ENCODE results near the gene MLXIP.
A peak's percentile ranks its signal among the peaks of the same experiment; 100 is the strongest.
"Not testable (repeated sequence)": the region's sequence is repeated elsewhere in the genome, so short reads cannot be mapped to it uniquely, and the experiment has no call there.

MLXIP gene

DNA sequence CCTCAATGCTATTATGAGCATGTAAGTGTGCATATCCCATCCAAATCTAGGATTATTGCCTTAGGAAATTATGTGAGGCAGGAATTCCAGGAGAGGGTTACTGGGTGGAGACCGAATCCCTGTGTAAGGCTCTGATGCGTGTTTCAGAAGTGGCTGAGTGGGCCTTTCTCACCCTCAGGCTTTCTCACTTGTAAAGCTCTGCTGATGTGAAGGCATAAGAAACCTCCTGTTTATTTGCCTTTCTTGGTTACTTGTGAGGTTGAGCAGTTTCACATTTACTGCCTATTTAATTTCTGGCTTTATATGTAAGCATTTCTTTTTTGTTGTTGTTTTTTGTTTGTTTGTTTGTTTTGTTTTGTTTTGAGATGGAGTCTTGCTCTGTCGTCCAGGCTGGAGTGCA lies 84.4 kb downstream of the MLXIP start:
- DNase-seq, result no peak
- Histone ChIP-seq H3K9me3 (ENCODE audit: control insufficient read depth, low read length) (no peaks in the 10 kb centered on the region), H3K36me3 (ENCODE audit: control insufficient read depth, insufficient read depth, low read length) (no peaks in the 10 kb centered on the region), H3K4me3 (ENCODE audit: insufficient read depth, low read depth, low read length, poor library complexity, severe bottlenecking) (no peak overlapping the region), H3K27me3 (replicated peaks; ENCODE audit: control insufficient read depth, insufficient read depth, low read length, poor library complexity, severe bottlenecking) (no peaks in the 10 kb centered on the region), H3K4me1 (ENCODE audit: control insufficient read depth, insufficient read depth, low read length, poor library complexity, severe bottlenecking) (no peaks in the 10 kb centered on the region), H3K27ac (ENCODE audit: insufficient read depth, low read length, poor library complexity, severe bottlenecking) (no peak overlapping the region)

DNA sequence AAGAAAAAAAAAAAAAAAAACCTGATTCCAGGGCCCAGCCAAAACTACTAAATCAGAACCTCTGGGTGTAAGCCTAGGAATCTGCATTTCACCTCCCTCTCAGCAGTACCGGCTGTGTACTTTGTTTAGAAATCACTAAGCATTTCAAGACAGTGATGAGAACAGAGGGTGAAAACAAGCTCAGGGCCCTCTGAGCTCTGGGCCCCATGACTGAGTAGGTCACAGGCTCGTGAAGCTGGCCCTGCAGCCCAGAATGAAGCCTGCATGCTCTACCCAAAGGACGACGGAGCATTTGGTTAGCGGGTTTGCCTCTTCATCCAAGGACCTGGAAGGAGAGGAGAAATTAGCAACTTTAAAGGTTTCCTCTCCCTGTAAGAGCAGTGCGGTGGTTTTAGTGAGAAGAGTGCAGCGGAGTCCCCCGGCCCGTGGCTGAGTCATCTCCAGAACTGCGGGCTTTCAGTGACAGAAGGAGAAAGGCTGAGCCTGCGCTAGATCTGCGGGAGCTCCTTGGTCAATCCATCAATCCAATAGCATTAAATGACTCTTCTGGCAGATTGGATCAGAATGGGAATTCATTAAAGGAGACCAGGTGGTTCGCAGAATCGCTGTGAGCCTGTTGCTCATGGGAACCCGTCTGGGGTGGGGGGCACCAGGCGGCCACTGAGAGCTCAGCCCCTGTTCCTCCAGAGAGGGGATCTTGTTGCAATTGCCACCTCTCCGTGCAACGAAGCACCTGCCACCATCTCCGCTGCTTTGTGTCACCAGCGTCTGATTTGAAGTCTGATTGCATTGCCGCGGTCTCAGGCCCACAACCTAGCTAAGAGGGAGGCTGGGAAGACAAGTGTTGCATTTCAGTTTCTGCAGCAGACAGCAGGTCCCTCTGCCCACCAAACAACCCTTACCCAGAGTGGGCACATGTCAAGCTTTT lies 88.1 kb downstream of the MLXIP start:
- no peaks in the 10 kb centered on the region for H3K9me3 ChIP-seq (ENCODE audit: control insufficient read depth, low read length)
- H3K4me1 ChIP-seq (ENCODE audit: control insufficient read depth, insufficient read depth, low read length, poor library complexity, severe bottlenecking), result no peaks in the 10 kb centered on the region
- no peaks in the 10 kb centered on the region for H3K27me3 ChIP-seq (replicated peaks; ENCODE audit: control insufficient read depth, insufficient read depth, low read length, poor library complexity, severe bottlenecking)
- no peaks in the 10 kb centered on the region for H3K36me3 ChIP-seq (ENCODE audit: control insufficient read depth, insufficient read depth, low read length)
- no peak overlapping the region for H3K4me3 ChIP-seq (ENCODE audit: insufficient read depth, low read depth, low read length, poor library complexity, severe bottlenecking)
- no peak overlapping the region for H3K27ac ChIP-seq (ENCODE audit: insufficient read depth, low read length, poor library complexity, severe bottlenecking)
- no peak for DNase-seq

DNA sequence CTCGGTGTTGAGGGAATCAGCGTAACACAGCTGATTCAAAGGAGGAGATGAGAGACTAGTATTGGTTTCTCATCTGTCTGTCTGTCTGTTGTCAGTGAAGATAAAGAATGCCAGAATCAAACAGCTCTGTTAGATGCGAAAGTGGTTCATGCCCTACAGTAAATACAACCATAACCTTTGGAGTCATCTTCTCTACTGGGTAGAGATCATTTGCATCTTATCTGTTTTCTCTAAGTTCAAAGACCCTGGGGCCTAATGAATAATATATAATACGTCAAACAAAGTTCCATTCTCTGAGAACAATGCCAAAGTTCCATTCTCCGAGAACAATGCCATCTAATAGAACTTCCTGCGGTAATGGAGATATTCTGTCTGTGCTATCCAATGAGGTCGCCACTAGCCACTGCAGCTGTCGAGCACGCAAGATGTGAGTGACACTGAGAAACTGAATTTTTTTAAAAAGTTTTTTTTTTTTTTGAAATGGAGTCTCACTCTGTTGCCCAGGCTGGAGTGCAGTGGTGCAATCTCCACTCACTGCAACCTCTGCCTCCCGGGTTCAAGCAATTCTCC lies 88.9 kb downstream of the MLXIP start:
- no peak overlapping the region for H3K27ac ChIP-seq (ENCODE audit: insufficient read depth, low read length, poor library complexity, severe bottlenecking)
- no peak for DNase-seq
- no peak overlapping the region for H3K4me3 ChIP-seq (ENCODE audit: insufficient read depth, low read depth, low read length, poor library complexity, severe bottlenecking)
- H3K27me3 ChIP-seq (replicated peaks; ENCODE audit: control insufficient read depth, insufficient read depth, low read length, poor library complexity, severe bottlenecking), result no peaks in the 10 kb centered on the region
- no peaks in the 10 kb centered on the region for H3K36me3 ChIP-seq (ENCODE audit: control insufficient read depth, insufficient read depth, low read length)
- no peaks in the 10 kb centered on the region for H3K4me1 ChIP-seq (ENCODE audit: control insufficient read depth, insufficient read depth, low read length, poor library complexity, severe bottlenecking)
- H3K9me3 ChIP-seq (ENCODE audit: control insufficient read depth, low read length), result no peaks in the 10 kb centered on the region

DNA sequence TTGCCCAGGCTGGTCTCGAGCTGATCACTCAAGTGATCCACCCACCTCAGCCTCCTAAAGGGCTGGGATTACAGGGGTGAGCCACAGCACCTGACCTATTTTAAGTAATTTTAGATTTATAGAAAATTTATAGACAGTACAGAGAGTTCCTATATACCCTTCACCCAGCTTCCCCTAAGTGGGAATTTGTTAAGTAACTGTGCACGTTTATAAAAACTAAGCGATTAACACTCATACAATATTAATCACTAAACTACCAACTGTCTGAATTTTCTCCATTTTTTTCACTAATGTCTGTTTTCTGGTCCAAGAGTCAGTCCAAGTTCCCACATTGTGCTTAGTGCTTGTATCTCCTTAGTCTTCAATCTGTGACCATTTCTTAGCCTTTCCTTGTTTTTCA lies 89.9 kb downstream of the MLXIP start:
- no peak for DNase-seq
- Histone ChIP-seq H3K9me3 (ENCODE audit: control insufficient read depth, low read length) (no peaks in the 10 kb centered on the region), H3K4me3 (ENCODE audit: insufficient read depth, low read depth, low read length, poor library complexity, severe bottlenecking) (no peak overlapping the region), H3K27ac (ENCODE audit: insufficient read depth, low read length, poor library complexity, severe bottlenecking) (no peak overlapping the region), H3K27me3 (replicated peaks; ENCODE audit: control insufficient read depth, insufficient read depth, low read length, poor library complexity, severe bottlenecking) (no peaks in the 10 kb centered on the region), H3K4me1 (ENCODE audit: control insufficient read depth, insufficient read depth, low read length, poor library complexity, severe bottlenecking) (no peaks in the 10 kb centered on the region), H3K36me3 (ENCODE audit: control insufficient read depth, insufficient read depth, low read length) (no peaks in the 10 kb centered on the region)

DNA sequence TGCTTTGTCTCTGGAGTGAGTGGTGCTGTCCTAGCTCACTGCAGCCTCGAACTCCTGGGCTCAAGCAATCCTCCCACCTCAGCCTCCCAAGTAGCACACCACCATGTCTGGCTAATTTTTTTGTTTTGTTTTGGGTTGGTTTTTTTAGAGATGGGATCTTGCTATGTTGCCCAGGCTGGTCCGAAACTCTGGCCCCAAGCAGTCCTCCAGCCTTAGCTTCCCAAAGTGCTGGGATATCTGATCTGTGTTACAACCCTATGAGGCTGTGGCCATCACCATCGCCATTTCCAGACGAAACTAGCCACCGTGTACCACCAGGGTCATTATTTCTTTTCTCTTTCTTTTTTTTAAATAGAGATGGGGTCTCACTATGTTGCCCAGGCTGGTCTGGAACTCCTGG lies 92.8 kb downstream of the MLXIP start:
- Histone ChIP-seq H3K27me3 (replicated peaks; ENCODE audit: control insufficient read depth, insufficient read depth, low read length, poor library complexity, severe bottlenecking) (no peaks in the 10 kb centered on the region), H3K4me3 (ENCODE audit: insufficient read depth, low read depth, low read length, poor library complexity, severe bottlenecking) (no peak overlapping the region), H3K27ac (ENCODE audit: insufficient read depth, low read length, poor library complexity, severe bottlenecking) (no peak overlapping the region), H3K9me3 (ENCODE audit: control insufficient read depth, low read length) (no peaks in the 10 kb centered on the region), H3K36me3 (ENCODE audit: control insufficient read depth, insufficient read depth, low read length) (no peaks in the 10 kb centered on the region), H3K4me1 (ENCODE audit: control insufficient read depth, insufficient read depth, low read length, poor library complexity, severe bottlenecking) (no peaks in the 10 kb centered on the region)
- DNase-seq, result no peak

DNA sequence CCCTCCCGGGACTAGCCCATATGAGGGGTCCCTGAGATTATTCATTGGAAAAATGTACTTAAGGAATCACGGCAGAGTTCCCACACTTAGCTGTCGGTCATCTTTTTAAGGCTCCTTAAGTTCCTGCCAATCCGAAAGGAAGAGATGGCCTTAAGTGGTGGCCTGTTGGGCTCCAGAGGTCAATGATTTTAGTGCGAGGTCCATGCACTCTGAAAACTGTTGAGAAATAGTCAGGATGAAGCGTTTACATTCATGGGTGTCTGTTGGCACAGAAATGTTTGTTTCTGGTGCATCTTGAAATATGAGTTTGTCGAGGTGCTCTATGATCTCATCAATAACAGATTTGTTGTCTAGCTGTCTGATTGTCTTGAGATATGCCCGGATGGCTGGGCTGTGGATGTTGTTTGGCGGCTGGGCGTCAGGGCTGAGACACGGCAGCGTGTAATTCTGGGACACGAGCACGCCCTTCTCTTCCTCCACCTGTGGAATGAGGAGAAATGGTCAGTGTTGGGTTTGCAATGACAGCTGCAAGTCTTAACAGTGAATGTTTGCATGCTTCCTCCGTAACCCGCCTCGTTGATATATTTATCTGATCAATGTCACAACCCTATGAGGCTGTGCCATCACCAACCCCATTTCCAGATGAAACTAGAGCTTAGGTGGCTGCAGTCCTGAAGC lies 93.8 kb downstream of the MLXIP start:
- DNase-seq, result no peak
- Histone ChIP-seq H3K27me3 (replicated peaks; ENCODE audit: control insufficient read depth, insufficient read depth, low read length, poor library complexity, severe bottlenecking) (no peaks in the 10 kb centered on the region), H3K4me3 (ENCODE audit: insufficient read depth, low read depth, low read length, poor library complexity, severe bottlenecking) (no peak overlapping the region), H3K4me1 (ENCODE audit: control insufficient read depth, insufficient read depth, low read length, poor library complexity, severe bottlenecking) (no peaks in the 10 kb centered on the region), H3K36me3 (ENCODE audit: control insufficient read depth, insufficient read depth, low read length) (no peaks in the 10 kb centered on the region), H3K9me3 (ENCODE audit: control insufficient read depth, low read length) (no peaks in the 10 kb centered on the region), H3K27ac (ENCODE audit: insufficient read depth, low read length, poor library complexity, severe bottlenecking) (no peak overlapping the region)

DNA sequence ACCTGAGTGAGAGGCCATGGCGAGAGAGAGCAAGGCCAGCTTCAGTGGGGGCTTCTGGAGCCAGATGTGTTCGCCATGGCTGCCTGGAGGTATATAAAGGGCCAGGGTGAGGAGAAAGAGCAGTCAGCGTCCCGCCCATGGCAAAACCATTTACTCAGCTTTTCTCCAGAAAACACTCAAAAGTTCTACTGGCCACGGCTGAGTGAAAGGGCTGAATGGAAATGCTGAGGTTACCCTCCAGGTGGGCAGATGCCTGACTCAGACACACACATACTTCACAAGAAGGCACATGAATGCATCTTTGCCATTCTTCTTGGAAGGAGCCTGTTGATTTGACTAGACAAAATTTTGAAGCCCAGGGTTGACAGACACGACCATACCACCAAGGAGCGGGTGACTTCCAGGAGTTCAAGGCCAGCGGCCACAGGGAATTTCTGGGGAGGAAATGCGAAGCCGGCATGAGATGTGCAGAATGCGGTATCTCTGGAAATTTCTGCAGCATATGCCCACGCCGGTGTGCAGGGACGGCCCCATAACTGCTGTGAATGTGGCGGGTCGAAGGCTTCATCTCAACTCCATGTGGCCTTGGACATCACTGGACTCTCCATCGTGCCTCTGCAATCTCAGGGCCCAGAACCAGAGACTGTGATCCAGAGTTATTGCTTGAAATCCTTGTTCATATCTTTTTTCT lies 95.7 kb downstream of the MLXIP start, which contains the start of gene IL31:
TSS of gene IL31 (minus strand) at position 67 of the 691 bp plus-strand sequence. CDS start at position 18, 49 bp downstream.
- no peak within 1 kb of the TSS for H3K27ac ChIP-seq (ENCODE audit: insufficient read depth, low read length, poor library complexity, severe bottlenecking)
- H3K4me3 ChIP-seq (ENCODE audit: insufficient read depth, low read depth, low read length, poor library complexity, severe bottlenecking), result no peak within 1 kb of the TSS
- no peaks in the 10 kb centered on the region for H3K9me3 ChIP-seq (ENCODE audit: control insufficient read depth, low read length)
- H3K4me1 ChIP-seq (ENCODE audit: control insufficient read depth, insufficient read depth, low read length, poor library complexity, severe bottlenecking), result no peaks in the 10 kb centered on the region
- no peak for DNase-seq
- H3K27me3 ChIP-seq (replicated peaks; ENCODE audit: control insufficient read depth, insufficient read depth, low read length, poor library complexity, severe bottlenecking), result no peaks in the 10 kb centered on the region
- H3K36me3 ChIP-seq (ENCODE audit: control insufficient read depth, insufficient read depth, low read length), result no peaks in the 10 kb centered on the region

DNA sequence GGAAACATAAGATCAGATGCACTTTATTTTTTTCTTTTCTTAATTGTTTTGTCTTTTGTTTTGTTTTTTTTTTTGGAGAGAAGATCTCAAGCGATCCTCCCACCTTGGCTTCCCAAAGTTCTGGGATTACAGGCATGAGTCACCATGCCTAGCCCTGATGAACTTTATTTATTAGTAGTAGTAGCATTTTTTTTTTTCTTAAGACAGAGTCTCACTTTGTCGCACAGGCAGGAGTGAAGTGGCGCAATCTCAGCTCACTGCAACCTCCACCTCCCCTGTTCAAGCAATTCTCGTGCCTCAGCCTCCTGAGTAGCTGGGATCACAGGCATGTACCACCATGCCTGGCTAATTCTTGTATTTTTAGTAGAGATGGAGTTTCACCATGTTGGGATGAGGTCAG lies 97.9 kb downstream of the MLXIP start:
- not testable (repeated sequence) for H3K27ac ChIP-seq (ENCODE audit: insufficient read depth, low read length, poor library complexity, severe bottlenecking); H3K9me3 ChIP-seq (ENCODE audit: control insufficient read depth, low read length); H3K27me3 ChIP-seq (replicated peaks; ENCODE audit: control insufficient read depth, insufficient read depth, low read length, poor library complexity, severe bottlenecking); H3K4me1 ChIP-seq (ENCODE audit: control insufficient read depth, insufficient read depth, low read length, poor library complexity, severe bottlenecking); H3K36me3 ChIP-seq (ENCODE audit: control insufficient read depth, insufficient read depth, low read length); H3K4me3 ChIP-seq (ENCODE audit: insufficient read depth, low read depth, low read length, poor library complexity, severe bottlenecking); DNase-seq

DNA sequence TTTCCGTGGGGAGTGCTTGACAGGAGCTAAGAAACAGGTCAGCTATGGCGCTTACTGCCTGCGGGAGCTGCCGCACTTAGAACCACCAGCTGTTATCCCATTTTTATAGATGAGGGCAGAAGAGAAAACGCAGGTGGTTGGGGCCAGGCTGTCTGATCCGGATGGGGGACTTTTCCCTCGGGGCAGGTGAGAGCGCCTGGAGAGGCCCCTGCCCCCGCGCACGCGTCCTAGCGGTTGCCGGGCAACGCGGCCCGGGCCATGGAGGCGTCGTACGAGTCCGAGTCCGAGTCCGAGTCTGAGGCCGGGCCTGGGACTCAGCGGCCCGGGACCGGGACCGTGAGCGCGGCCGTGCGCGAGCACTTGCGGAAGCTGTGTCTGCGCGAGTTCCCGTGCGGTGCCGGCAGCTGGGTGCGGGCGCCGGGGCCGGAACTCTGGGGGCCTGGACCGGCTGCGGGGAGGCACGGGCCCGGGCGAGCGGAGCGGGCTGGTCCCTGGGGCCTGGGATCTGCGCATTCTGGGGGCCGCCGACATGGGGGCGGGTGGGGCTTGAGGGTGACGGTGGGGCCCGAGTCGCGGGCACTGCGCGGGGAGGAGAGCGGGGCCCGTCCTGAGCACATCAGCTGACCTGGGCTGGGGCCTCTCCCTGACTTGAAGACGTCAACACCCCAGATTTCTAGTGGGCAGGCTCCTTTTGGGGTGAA lies 104.5 kb downstream of the MLXIP start, which contains the start of gene LRRC43:
TSS of gene LRRC43 (plus strand) at position 237 of the 701 bp plus-strand sequence. CDS start at position 259, 22 bp downstream.
- DNase-seq, result no peak
- peak within 1 kb of the TSS; percentile 52 for H3K4me3 ChIP-seq (ENCODE audit: insufficient read depth, low read depth, low read length, poor library complexity, severe bottlenecking)

More for the DNA sequence above, 104.5 kb downstream of the MLXIP start, which contains the start of gene LRRC43:
- Histone ChIP-seq H3K27ac (ENCODE audit: insufficient read depth, low read length, poor library complexity, severe bottlenecking) (no peak within 1 kb of the TSS), H3K36me3 (ENCODE audit: control insufficient read depth, insufficient read depth, low read length) (no peaks in the 10 kb centered on the region), H3K4me1 (ENCODE audit: control insufficient read depth, insufficient read depth, low read length, poor library complexity, severe bottlenecking) (peaks cover 6% of the 10 kb centered on the region), H3K27me3 (replicated peaks; ENCODE audit: control insufficient read depth, insufficient read depth, low read length, poor library complexity, severe bottlenecking) (peaks cover 4% of the 10 kb centered on the region), H3K9me3 (ENCODE audit: control insufficient read depth, low read length) (no peaks in the 10 kb centered on the region)
